H4 (cell line): ENCODE measurements around the gene QRFP. TPM values are rescaled to one million over a fixed set of nuclear protein-coding genes. Genes with fewer than 3 reads are reported as not detected.
A peak's percentile ranks its signal among the peaks of the same experiment; 100 is the strongest.

Source experiments
- DNase-seq: peaks from one replicate; pipeline ENCODE4 v3.0.0-alpha.2; 2015; ENCODE audit warnings: low spot score
- total RNA-seq: library from RNA; depleted of rRNA; stranded (reverse); fragments of >200 nt; shearing (Covaris generic); gene quantifications from 2 replicates; pipeline ENCODE4 v1.2.3, GENCODE V29; 2014

The QRFP gene
- total RNA-seq, 1 experiment from 2014 or later, result not detected

- DNase-seq, result no peak
Observed at GRCh38 chr9:130933114-130934046, 36.8 kb upstream of the QRFP start.

GRCh38 chr9:130932255-130933079, 35.9 kb upstream of the QRFP start:
- DNase-seq, result no peak

DNA sequence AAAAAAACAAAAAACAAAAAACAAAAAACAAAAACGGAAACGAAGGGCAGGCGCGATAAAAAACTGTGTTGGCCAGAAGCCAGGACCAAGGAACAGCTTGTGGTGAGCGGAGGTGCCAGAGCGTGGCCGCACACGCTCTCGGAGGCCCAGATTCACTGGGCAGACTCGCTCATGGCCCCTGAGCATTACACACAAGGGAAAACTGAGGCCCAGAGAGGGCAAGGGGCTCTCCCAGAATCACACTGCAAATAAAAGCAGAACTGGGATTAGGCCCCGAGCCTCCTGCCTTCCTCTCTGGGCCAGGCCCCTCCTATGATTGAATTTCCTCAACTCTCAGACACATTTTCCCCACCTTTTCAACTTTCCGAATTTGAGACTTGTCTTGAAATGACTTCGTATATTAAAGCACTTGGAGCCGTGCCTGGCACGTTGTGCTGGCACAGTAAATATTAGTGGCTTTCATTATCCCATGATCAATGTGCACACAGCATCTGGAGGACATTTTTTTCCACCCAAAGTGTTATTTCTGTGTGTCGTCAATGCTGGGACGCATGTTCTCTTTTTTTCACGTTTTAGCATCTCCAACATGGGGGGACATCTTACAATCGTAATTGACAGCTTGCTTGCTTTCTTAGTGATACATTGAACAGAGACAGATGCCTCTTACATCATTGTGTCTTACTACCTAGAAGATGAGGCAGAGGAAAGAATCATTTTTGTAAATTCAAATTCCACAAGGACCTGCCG, 35.1 kb upstream of the QRFP start:
- no peak for DNase-seq

GRCh38 chr9:130930804-130931349, 34.3 kb upstream of the QRFP start:
- DNase-seq, result no peak

DNA sequence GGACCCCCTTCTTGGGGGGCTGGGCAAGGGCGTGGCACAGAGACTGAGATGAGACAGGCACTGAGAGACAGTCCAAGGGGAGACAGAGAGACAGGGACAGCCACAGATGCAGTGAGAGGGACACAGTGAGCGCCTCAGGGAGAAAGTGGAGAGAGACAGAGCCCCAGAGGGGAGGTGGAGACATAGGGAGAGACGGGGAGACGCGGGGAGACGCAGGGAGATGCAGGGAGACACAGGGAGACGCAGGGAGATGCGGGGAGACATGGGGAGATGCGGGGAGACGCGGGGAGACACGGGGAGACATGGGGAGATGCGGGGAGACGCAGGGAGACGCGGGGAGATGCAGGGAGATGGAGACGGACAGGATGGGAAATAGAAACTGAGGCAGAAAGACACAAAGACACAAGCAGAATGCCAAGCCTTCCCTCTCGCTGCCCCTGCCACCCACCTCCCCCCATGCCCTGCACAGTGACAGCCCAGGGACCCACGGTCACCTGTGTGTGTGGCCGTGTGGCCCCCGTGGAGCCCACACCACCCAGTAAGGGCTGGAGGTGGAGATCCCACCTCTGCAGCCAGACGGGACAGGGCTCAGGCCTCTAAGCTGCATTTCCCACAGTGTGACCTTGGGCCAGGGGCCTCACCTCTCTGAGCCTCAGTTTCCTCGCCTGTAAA, 33.7 kb upstream of the QRFP start:
- DNase-seq, result no peak

- DNase-seq, result no peak
Observed at GRCh38 chr9:130929571-130930038, 33.0 kb upstream of the QRFP start.

- peak; percentile 75 for DNase-seq
Observed at GRCh38 chr9:130927995-130928900, 31.6 kb upstream of the QRFP start.

GRCh38 chr9:130927338-130927737, 30.7 kb upstream of the QRFP start:
- DNase-seq, result no peak

GRCh38 chr9:130925050-130925678, 28.6 kb upstream of the QRFP start:
- DNase-seq, result no peak

DNA sequence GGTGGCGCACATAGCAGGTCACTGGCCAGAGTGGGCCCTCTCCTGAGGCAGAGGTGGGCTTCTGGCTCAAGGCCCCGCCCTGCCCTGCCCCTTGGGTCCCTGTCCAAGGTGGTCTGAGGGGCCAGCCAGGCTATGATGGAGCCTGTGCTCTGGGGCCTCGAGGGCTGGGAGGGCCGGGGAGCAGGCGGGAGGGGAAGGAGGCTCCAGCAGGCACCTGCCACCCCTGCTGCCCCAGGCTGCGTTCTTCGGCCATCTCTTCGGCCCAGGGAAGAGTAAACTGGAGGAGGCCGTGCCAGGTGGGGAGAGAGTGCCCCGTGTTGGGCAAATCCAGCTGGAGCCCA, 27.8 kb upstream of the QRFP start:
- DNase-seq, result no peak

GRCh38 chr9:130923611-130924447, 27.2 kb upstream of the QRFP start:
- DNase-seq, result no peak

DNA sequence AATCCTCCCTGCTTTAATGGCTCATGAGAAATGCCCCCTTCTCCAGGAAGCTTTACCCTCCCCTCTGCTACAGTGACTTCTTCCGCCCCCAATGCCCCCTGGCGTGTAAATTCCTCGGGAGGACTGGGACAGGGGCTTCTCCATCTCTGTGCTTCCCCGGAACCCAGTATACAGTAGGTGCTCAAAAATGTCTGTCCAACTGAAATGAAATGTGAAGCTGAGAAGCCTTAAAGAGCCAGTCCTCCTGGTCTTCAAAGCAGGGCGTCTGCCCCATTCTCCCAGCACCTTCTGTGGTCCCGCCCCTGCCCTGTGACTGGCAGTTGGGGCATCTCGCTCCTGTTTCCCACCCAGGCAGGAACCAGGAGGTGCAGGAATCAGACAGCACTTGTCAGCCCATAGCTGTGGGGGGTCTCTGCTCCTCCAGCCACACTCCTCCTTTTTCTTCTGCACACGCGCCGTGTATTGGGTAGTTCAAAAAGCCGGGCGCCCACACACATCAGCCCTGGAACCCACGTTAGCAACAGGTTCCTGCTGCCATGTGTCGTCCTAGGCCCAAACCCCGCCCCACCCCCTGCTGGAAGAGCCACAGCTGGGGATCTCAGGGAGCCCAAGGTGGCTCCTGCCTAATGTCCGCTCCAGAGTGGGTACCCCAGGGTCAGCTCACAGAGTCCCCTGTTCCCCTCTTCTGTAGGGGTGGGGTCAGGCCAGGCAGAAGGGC, 26.4 kb upstream of the QRFP start:
- DNase-seq, result no peak

DNA sequence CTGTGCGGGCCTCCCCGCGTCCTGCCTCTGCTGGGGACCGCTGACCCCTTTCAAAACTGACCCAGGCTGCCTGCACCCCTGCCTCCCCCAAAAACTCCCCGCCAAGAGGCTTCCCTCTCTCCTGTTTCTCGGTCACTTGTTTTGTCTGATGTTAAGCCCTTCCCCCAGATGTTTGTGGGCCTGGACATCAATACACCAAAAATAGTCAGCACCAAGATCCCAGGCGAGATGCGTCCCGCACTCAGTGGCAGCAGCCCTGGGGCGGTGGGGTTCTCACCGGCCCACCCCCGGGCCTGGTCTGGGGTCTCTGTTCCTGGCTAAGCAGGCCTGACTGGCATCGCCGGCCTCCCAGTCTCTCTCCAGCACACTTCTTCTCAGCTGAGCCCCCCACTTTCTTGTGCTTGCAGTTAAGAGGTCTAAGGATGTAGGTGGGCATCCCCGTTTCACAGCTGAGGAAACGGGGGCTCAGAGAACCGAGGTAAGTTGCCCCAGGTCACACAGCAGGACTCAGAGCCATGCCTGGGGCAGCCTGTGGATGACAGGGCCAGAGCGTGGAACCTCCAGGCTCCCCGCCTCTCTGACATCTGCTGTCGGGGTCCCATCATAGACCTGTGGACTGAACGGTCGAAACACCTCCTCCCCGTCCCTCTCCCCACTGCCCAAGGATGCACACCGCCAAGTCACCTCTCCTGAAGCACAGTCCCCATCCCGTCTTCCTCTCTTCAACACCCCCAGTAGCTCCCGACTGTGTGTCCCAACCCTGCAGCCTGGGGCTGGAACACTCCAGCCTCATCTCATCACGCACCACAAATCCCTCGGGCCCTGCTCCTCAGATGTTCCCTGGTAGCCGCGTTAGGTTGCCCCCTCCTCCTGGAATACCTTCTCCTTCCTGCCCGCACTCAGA, 25.6 kb upstream of the QRFP start:
- DNase-seq, result no peak

DNA sequence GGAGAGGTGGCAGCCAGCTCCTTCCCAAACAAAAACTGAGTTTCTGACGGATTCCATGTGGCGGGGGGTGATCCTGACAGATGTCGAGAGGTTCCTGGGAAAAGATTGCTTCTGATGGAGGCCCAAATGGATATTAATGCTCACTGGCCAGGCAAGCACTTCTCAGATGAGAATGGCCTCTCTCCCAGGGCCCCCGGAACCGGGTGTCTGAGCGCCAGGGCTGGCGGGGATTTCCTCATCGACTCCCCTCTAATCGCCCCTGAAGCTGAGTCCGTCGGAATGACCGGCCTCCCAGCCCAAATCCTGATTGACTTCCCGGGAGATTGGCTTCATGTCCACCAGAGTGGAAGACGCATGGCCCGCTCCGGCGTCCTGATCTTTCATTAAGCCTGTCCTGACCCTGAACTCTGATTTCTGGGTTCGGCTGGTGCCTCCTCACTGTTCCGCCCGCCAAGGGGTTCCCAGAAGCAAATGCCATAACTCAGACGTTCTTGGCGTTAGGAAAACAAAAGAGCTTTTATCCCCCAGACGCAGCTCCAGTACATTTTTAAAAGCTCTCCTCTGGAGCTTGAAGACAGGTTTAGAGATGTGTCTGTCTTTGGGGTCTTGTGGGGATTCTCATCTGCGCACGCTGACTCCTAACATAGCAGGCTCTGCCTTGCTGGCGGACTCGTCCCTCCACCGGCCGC, 24.8 kb upstream of the QRFP start:
- DNase-seq, result no peak

DNA sequence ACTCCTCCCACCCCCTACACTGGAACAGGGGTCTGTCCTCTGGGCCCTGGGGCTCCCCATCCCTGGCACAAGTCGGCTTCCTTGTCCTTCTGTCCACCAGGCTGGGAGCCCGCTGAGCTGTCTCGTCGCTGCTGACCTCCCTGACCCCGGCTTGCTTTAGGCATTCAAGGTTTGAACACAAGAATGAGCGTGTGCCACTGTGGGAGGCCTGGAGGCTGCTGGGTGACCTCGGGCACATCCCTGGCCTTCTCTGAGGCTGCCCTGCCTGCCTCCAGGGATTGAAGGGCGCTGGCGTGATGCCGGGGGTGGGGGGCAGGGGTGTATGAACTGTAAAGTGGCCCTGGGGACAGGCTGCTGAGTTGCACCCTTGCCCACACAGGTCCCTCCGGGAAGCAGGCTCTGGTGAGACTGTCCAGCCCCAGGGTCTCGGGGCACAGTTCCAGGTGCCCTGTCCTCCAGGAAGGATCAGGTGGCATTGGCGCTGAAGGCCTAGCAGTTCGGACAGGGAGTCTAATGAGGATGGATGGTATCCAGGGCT, 24.2 kb upstream of the QRFP start:
- no peak for DNase-seq

DNA sequence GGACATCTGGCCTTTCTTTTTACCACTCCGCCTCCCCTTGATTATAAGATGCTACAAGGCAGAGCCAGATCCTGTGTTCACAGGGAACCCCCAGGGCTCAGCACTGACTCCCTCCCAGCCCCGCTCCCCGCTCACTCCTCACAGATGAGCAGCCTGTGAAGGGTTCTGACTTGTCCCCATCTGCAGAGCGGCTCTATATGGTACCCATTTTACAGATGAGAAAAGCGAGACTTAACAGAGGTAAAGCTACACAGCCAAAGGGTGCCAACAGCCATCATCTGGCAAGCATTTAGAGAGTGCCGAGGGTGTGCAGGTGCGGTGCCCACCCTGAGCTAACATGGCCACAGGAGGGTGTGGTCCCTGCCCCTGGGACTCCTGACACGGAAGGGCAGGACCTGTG, 23.6 kb upstream of the QRFP start:
- DNase-seq, result no peak
